IPS-18a (cell line): ENCODE measurements around the gene COL15A1.

ENCODE experiments used
- H3K27ac ChIP-seq: one replicate; pipeline ENCODE4 v1.5.1; 2013; ENCODE audit warnings: low read length
- H3K27me3 ChIP-seq: one replicate; pipeline ENCODE4 v1.6.1; 2013; ENCODE audit warnings: mild to moderate bottlenecking, low read length; ENCODE audit not compliant: control insufficient read depth, insufficient read depth
- H3K36me3 ChIP-seq: one replicate; pipeline ENCODE4 v1.6.1; 2013; ENCODE audit warnings: low read depth, low read length; ENCODE audit not compliant: control insufficient read depth
- H3K4me1 ChIP-seq: one replicate; pipeline ENCODE4 v1.6.1; 2013; ENCODE audit warnings: low read depth, low read length; ENCODE audit not compliant: control insufficient read depth
- H3K4me3 ChIP-seq: one replicate; pipeline ENCODE4 v1.5.1; 2013; ENCODE audit warnings: low read length
- H3K9ac ChIP-seq: one replicate; pipeline ENCODE4 v1.6.1; 2013; ENCODE audit warnings: mild to moderate bottlenecking, low read length, moderate library complexity
- H3K9me3 ChIP-seq: one replicate; pipeline ENCODE4 v1.6.1; 2013; ENCODE audit warnings: low read depth, low read length; ENCODE audit not compliant: control insufficient read depth

The COL15A1 gene

DNA sequence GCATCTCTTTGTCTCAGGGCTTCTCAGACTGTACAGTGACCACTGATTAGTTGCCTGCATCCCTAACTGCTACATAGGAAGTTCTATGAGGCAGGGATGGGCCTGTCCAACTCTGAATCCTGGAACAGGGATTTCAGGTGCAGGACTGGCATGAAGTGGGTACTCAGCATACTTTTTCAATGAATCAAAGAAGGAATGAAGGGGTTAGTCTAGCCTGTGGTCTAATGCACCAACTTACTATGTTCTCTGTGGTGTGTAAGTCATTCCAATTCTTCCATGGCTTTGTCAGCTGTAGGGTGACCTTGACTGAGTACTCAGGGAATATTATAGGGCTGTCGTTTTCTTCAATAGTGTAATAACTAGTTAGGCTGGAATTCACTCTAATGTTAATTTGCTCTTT is 8.3 kb downstream of the COL15A1 start:
- Histone ChIP-seq H3K36me3 (no peaks in the 10 kb centered on the region), H3K4me3 (no peak overlapping the region)

GRCh38 chr9:98953581-98954243 is 10.0 kb downstream of the COL15A1 start:
- no peak overlapping the region for H3K9ac ChIP-seq
- H3K4me1 ChIP-seq, result no peaks in the 10 kb centered on the region
- H3K27me3 ChIP-seq, result no peaks in the 10 kb centered on the region
- H3K4me3 ChIP-seq, result no peak overlapping the region
- H3K9me3 ChIP-seq, result no peaks in the 10 kb centered on the region
- no peak overlapping the region for H3K27ac ChIP-seq
- H3K36me3 ChIP-seq, result no peaks in the 10 kb centered on the region

More for the DNA sequence above, 8.3 kb downstream of the COL15A1 start:
- H3K27ac ChIP-seq, result no peak overlapping the region
- no peaks in the 10 kb centered on the region for H3K9me3 ChIP-seq
- no peaks in the 10 kb centered on the region for H3K4me1 ChIP-seq
- H3K9ac ChIP-seq, result no peak overlapping the region
- H3K27me3 ChIP-seq, result peaks cover under 1% of the 10 kb centered on the region

- Histone ChIP-seq H3K4me3 (no peak overlapping the region), H3K9ac (no peak overlapping the region), H3K27me3 (no peaks in the 10 kb centered on the region), H3K9me3 (no peaks in the 10 kb centered on the region), H3K4me1 (no peaks in the 10 kb centered on the region), H3K36me3 (no peaks in the 10 kb centered on the region), H3K27ac (no peak overlapping the region)
Measured at GRCh38 chr9:98954244-98954610, 10.5 kb downstream of the COL15A1 start.

DNA sequence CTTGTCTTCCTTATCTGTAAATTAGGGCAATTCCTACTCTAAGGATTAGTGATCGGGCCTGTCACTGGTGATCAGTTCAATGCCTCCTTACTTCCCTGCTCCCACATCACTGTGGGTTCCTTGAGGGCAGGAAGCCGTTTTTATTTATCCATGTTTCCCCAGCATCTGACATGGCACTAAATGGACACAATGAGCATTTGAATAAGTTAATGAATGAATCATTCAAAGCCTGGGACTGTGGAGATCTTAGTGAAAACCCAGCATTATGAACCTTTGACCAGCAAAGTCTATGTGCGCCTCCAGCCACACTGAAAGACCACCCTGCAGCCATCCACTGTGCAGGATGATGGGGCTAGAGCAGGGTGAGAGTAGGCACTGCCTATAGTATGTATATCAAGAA is 11.6 kb downstream of the COL15A1 start:
- H3K27ac ChIP-seq, result no peak overlapping the region
- no peaks in the 10 kb centered on the region for H3K36me3 ChIP-seq
- no peaks in the 10 kb centered on the region for H3K4me1 ChIP-seq
- H3K27me3 ChIP-seq, result no peaks in the 10 kb centered on the region
- no peak overlapping the region for H3K4me3 ChIP-seq
- no peaks in the 10 kb centered on the region for H3K9me3 ChIP-seq
- no peak overlapping the region for H3K9ac ChIP-seq

DNA sequence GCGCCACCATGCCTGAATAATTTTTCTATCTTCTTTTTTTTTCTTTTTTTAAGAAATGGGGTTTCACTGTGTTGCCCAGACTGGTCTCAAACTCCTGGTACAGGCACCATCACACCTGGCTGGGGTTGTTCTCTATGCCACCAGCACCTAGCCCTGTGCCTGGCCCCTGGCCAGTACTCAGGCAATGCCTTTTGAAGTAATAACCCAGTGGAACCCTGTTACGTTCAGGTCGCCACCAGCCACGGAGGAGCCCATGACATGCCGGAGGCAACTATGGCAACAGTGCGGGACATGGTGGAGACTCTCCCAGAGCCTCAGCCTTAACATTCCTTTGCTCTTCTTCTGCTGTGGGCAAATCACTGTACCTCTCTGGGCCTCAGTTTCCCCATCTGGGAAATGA is 14.1 kb downstream of the COL15A1 start:
- Histone ChIP-seq H3K9me3 (no peaks in the 10 kb centered on the region), H3K9ac (no peak overlapping the region), H3K4me3 (no peak overlapping the region), H3K27ac (no peak overlapping the region), H3K27me3 (no peaks in the 10 kb centered on the region), H3K4me1 (peaks cover 4% of the 10 kb centered on the region), H3K36me3 (no peaks in the 10 kb centered on the region)

- Histone ChIP-seq H3K9me3 (no peaks in the 10 kb centered on the region), H3K27ac (no peak overlapping the region), H3K9ac (no peak overlapping the region), H3K4me3 (no peak overlapping the region), H3K27me3 (no peaks in the 10 kb centered on the region), H3K4me1 (peaks cover 7% of the 10 kb centered on the region), H3K36me3 (no peaks in the 10 kb centered on the region)
Measured at GRCh38 chr9:98958271-98958984, 14.7 kb downstream of the COL15A1 start.

DNA sequence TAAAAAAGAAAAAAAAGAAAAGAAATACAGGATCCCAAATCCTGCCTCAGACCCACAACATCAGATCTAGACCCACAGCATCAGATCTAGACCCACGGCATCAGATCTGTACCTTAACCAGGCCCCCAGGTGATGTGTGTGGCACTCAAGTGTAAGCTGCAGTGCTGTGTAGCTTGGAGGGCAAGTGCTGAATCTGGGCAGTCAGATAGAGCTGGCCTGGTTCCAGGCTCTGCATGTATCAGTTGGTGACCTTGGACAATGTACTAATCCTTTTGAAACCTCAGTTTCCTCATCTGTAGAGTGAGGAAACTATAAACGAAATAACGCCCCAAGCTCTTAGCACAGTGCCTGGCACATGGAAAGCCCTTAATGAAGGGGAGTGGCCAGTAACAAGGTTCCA is 16.7 kb downstream of the COL15A1 start:
- Histone ChIP-seq H3K36me3 (no peaks in the 10 kb centered on the region), H3K27ac (no peak overlapping the region), H3K4me1 (peaks cover 7% of the 10 kb centered on the region), H3K9ac (no peak overlapping the region), H3K9me3 (no peaks in the 10 kb centered on the region), H3K27me3 (no peaks in the 10 kb centered on the region), H3K4me3 (no peak overlapping the region)

DNA sequence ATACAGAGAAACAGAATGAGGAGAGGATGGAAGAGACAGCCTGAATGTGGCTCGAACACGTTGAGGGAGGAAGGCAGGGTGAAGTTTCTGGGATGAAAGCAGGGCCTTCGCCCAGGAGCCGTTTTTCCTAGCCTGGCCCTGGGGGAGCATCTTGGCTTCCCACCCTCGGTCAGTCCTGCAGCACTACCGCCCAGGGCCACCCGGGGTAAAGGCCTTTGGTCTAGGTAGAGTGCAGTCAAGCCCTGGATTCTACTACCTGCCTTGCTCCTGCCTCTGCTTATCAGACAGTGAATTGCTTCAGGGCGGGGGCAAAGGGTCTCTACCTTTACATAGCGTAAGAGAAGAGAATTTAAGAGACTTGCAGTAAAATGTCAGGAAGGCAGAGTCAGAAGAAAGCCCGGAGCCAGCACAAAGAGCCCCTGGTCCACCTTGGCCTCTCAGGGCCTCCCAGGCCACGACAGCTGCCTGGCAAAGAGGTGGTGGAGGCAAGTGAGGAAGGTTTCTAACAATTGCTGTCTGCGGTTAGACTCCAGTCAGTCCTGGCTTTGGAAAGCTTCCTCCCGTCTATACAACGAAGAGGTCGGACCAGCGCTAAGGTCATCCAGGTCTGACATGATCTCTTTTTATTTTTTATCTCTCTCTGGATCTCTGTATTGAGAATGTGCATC is 17.9 kb downstream of the COL15A1 start:
- Histone ChIP-seq H3K9me3 (no peaks in the 10 kb centered on the region), H3K27me3 (no peaks in the 10 kb centered on the region), H3K4me1 (peaks cover 7% of the 10 kb centered on the region), H3K27ac (no peak overlapping the region), H3K4me3 (no peak overlapping the region), H3K9ac (no peak overlapping the region), H3K36me3 (no peaks in the 10 kb centered on the region)

DNA sequence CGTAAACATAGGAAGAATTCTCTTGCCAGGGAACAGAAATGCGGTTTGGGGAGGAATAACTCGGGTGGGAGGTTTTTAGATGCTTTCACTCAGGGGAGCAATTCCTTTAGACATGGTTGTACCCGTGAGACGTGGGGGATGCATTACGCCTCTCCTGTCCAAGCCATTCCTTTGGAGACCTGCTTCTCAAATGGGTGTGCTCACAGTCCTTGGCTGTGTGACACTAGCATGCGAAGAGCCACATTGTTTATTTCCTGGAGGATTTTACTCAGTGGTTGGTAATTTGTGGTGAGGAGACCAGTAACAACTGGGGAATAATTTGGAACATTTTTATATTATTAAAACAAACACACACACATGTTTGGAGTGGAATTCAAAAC is 18.5 kb downstream of the COL15A1 start:
- Histone ChIP-seq H3K9me3 (no peaks in the 10 kb centered on the region), H3K4me3 (no peak overlapping the region), H3K27ac (no peak overlapping the region), H3K27me3 (no peaks in the 10 kb centered on the region), H3K9ac (no peak overlapping the region), H3K4me1 (peaks cover 7% of the 10 kb centered on the region), H3K36me3 (no peaks in the 10 kb centered on the region)

- Histone ChIP-seq H3K27me3 (no peaks in the 10 kb centered on the region), H3K9ac (no peak overlapping the region), H3K9me3 (no peaks in the 10 kb centered on the region), H3K27ac (no peak overlapping the region), H3K36me3 (no peaks in the 10 kb centered on the region), H3K4me3 (no peak overlapping the region), H3K4me1 (peaks cover 7% of the 10 kb centered on the region)
Measured at GRCh38 chr9:98962861-98963260, 19.2 kb downstream of the COL15A1 start.

- no peaks in the 10 kb centered on the region for H3K27me3 ChIP-seq
- no peaks in the 10 kb centered on the region for H3K36me3 ChIP-seq
Measured at GRCh38 chr9:98964201-98964600, 20.5 kb downstream of the COL15A1 start.

More at GRCh38 chr9:98964201-98964600, 20.5 kb downstream of the COL15A1 start:
- no peak overlapping the region for H3K4me3 ChIP-seq
- H3K9me3 ChIP-seq, result no peaks in the 10 kb centered on the region
- peaks cover 7% of the 10 kb centered on the region for H3K4me1 ChIP-seq
- no peak overlapping the region for H3K9ac ChIP-seq
- no peak overlapping the region for H3K27ac ChIP-seq
